Activated naive CD4-positive, alpha-beta T cell treated with anti-CD3 and anti-CD28 coated beads for 36 hours (primary cell): ENCODE results near the gene PSMA3. TPM values are rescaled to one million over a fixed set of nuclear protein-coding genes. Genes with fewer than 3 reads are reported as not detected.

ENCODE experiments used
- CTCF ChIA-PET: fragments of 350-600 bp; sonication (Branson Sonifier 250); formaldehyde crosslinking; loops from one replicate; lab custom pipeline; 2021; ENCODE audit warnings: antibody characterized with exemption; lab: Charles Lee
- DNase-seq: peaks from one replicate; pipeline ENCODE4 v3.0.0-alpha.2; 2020
- H3K27ac Mint-ChIP-seq: one replicate; pipeline ENCODE4 v1.8.0; 2021; ENCODE audit warnings: mild to moderate bottlenecking, mixed read lengths
- H3K27me3 Mint-ChIP-seq: one replicate; pipeline ENCODE4 v1.8.0; 2021; ENCODE audit warnings: low read depth, mixed read lengths
- H3K36me3 Mint-ChIP-seq: one replicate; pipeline ENCODE4 v1.8.0; 2021; ENCODE audit warnings: low read depth, mixed read lengths
- H3K4me1 Mint-ChIP-seq: one replicate; pipeline ENCODE4 v1.8.0; 2021; ENCODE audit warnings: low read depth, mixed read lengths
- H3K4me3 Mint-ChIP-seq: one replicate; pipeline ENCODE4 v1.8.0; 2021; ENCODE audit warnings: mild to moderate bottlenecking, moderate library complexity, mixed read lengths
- H3K9me3 Mint-ChIP-seq: one replicate; pipeline ENCODE4 v1.8.0; 2021; ENCODE audit warnings: mixed read lengths
- intact Hi-C: fragments of 100-400 bp; cut with micrococcal nuclease; formaldehyde crosslinking; loops from one replicate; pipeline ENCODE4 v1.15.1; 2023
- total RNA-seq, 2 experiments: library from RNA; stranded (reverse); gene quantifications; one replicate each; pipeline ENCODE4 v1.2.3, GENCODE V29; 2021

Gene PSMA3
- total RNA-seq, 2 experiments from 2014 or later, result 399 to 424 TPM

DNA sequence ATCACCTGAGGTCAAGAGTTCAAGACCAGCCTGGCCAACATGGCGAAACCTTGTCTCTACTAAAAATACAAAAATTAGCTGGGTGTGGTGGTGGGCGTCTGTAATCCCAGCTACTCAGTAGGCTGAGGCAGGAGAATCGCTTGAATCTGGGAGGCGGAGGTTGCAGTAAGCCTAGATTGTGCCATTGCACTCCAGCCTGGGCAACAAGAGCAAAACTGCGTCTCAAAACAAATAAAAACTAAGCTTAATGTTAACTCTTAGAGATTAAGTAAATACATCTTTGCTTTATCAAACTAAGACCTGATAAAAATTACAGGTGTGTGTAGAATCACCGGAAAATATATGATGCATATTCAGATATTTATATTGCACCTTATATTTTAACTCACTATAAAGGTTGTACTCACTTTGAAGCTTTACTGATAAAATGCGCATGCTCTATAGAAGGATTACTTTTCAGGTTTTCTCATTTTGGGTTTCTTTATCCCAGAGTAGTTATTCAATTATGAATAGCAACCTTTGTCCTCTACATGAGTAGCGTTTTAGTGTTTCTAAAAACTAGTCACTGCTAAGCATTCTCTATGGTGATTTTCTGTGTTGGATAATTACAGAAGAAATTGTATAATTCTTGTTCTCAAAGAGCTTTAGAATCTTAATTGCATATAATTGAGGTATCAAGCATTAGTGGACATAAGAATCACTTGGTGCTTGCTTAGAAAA lies 63.1 kb downstream of the PSMA3 start:
- no peak for DNase-seq
- intact Hi-C loops, result no loop called here
- Mint-ChIP-seq H3K27ac (no peak overlapping the region), H3K27me3 (no peaks in the 10 kb centered on the region), H3K4me3 (no peak overlapping the region), H3K9me3 (no peaks in the 10 kb centered on the region), H3K36me3 (peaks cover 16% of the 10 kb centered on the region), H3K4me1 (peaks cover 14% of the 10 kb centered on the region)
- CTCF ChIA-PET, result interaction anchor here (0.8 kb wide), 1 partner anchor 9 kb away, joined by 3 read pairs; no protein-coding TSS in a partner anchor

DNA sequence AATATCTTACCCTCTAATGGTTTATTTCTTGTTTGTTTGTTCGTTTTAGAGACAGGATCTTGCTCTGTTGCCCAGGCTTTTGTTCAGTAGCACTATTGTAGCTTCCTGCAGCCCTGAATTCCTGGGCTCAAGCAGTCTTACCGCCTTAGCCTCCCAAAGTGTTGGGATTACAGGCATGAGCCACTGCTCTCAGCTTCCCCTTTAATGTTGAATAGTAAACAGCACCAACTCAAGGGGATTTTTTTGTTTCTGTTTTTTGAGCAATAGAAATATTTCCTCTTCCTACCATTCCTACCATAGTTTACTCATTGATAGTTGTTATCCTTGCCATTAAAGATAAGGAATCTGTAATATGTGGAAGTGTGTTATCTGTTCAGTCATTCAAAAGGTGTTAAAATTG lies 64.4 kb downstream of the PSMA3 start:
- no peak for DNase-seq
- Mint-ChIP-seq H3K27ac (no peak overlapping the region), H3K36me3 (peaks cover 14% of the 10 kb centered on the region), H3K27me3 (no peaks in the 10 kb centered on the region), H3K4me3 (no peak overlapping the region), H3K9me3 (no peaks in the 10 kb centered on the region), H3K4me1 (peaks cover 10% of the 10 kb centered on the region)
- intact Hi-C loops, result no loop called here
- CTCF ChIA-PET, result no interaction called here

DNA sequence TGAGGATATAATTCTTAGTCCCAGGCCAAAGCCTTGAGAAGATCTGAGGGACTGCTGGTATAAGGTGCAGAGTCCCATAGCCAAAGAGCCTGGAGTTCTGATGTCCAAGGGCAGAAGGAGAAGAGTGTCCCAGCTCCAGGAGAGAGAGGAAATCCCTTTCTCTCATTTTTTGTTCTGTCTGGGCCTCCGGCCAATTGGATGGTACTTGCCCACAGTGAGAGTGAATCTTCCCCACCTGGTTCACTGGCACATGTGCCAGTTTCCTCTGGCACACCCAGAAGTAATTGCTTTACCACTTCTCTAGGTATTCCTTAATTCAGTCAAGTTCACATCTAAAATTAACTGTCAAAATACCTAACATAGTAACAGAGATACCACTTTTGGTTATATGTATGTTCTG lies 69.1 kb downstream of the PSMA3 start:
- H3K4me1 Mint-ChIP-seq, result peaks cover 5% of the 10 kb centered on the region
- H3K4me3 Mint-ChIP-seq, result no peak overlapping the region
- H3K27me3 Mint-ChIP-seq, result no peaks in the 10 kb centered on the region
- H3K27ac Mint-ChIP-seq, result no peak overlapping the region
- H3K36me3 Mint-ChIP-seq, result peaks cover 17% of the 10 kb centered on the region
- intact Hi-C loops, result no loop called here
- H3K9me3 Mint-ChIP-seq, result no peaks in the 10 kb centered on the region
- CTCF ChIA-PET, result interaction anchor here (0.6 to 1.2 kb wide), 2 partner anchors 11 to 15 kb away, joined by 3 read pairs; partner anchors contain the start of gene ARID4A
- DNase-seq, result no peak

DNA sequence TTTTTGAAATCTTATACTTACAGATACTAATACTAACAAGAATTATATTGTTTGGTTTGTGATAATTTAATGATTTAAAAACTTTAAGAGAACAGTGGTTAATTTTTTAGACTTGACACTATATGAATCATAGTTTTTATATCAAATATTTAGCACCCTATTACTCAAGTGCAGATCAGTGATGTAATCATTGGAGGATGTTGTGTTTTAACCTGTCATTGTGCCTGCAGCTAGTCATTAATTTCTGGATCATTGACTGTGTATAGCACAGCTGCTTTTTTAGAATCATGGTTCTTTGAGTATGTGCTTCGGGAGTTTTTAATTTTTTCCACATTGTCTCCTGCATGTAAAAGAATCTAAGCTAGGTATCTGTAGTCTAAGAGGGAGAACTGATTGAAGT lies 71.0 kb downstream of the PSMA3 start:
- Mint-ChIP-seq H3K4me1 (peaks cover 3% of the 10 kb centered on the region), H3K9me3 (no peaks in the 10 kb centered on the region), H3K36me3 (peaks cover 10% of the 10 kb centered on the region), H3K27ac (peak overlapping the region; percentile 33), H3K27me3 (no peaks in the 10 kb centered on the region), H3K4me3 (no peak overlapping the region)
- no peak for DNase-seq
- CTCF ChIA-PET, result interaction anchor here (0.6 to 1.0 kb wide), 3 partner anchors 10 to 72 kb away, joined by 3 to 4 read pairs (median 3); no protein-coding TSS in a partner anchor
- intact Hi-C loops, result no loop called here

Other genes with a start within 250 kb of the PSMA3 start
- gene ARMH4, start 92.6 kb upstream of the PSMA3 start, total RNA-seq, result under 1 TPM in 1 of 2 experiments, not detected in 1; 0.43 TPM
- 10 to 100 TPM; 29.5 to 29.7 TPM for gene ACTR10, start 44.7 kb upstream of the PSMA3 start, total RNA-seq
- gene ARID4A, start 53.7 kb downstream of the PSMA3 start, total RNA-seq, result 10 to 100 TPM; 18.9 to 20.4 TPM
- gene TOMM20L, start 151.1 kb downstream of the PSMA3 start, total RNA-seq, result not detected
- gene TIMM9, start 182.7 kb downstream of the PSMA3 start, total RNA-seq, result 10 to 100 TPM; 60.7 to 64.4 TPM
- 10 to 100 TPM; 40.4 to 41.8 TPM for gene KIAA0586, start 182.9 kb downstream of the PSMA3 start, total RNA-seq